HepG2 (cell line): Measurements from ENCODE around the gene ABCC1. TPM values are rescaled to one million over a fixed set of nuclear protein-coding genes. Genes with fewer than 3 reads are reported as not detected.

ENCODE experiments used
- ARNTL ChIP-seq: sonication (generic); formaldehyde crosslinking; IDR thresholded peaks from 2 replicates; pipeline ENCODE4 v1.4.0; 2020; ENCODE audit warnings: mild to moderate bottlenecking, missing genetic modification reagents
- CENPBD1 ChIP-seq: sonication (generic); formaldehyde crosslinking; IDR thresholded peaks from 2 replicates; pipeline ENCODE4 v1.8.0; 2022; ENCODE audit warnings: missing genetic modification reagents, low read depth, mild to moderate bottlenecking, borderline replicate concordance
- FOSL2 ChIP-seq: sonication (generic); formaldehyde crosslinking; IDR thresholded peaks from 2 replicates; pipeline ENCODE4 v1.4.0; 2020; ENCODE audit warnings: missing genetic modification reagents
- GLMP ChIP-seq: sonication (generic); formaldehyde crosslinking; IDR thresholded peaks from 2 replicates; pipeline ENCODE4 v1.9.0; 2021; ENCODE audit warnings: missing genetic modification reagents, mild to moderate bottlenecking, borderline replicate concordance
- GPBP1L1 ChIP-seq: sonication (generic); formaldehyde crosslinking; IDR thresholded peaks from 2 replicates; pipeline ENCODE4 v1.5.0; 2020; ENCODE audit warnings: mild to moderate bottlenecking, missing genetic modification reagents
- KLF11 ChIP-seq: IDR thresholded peaks from 2 replicates; pipeline ENCODE4 v1.6.1; 2016; ENCODE audit warnings: missing compliant biosample characterization
- MEIS2 ChIP-seq: sonication (generic); formaldehyde crosslinking; IDR thresholded peaks from 2 replicates; pipeline ENCODE4 v1.9.0; 2021; ENCODE audit warnings: mild to moderate bottlenecking, missing genetic modification reagents
- MIER3 ChIP-seq: IDR thresholded peaks from 2 replicates; pipeline ENCODE4 v1.6.1; 2016; ENCODE audit warnings: missing compliant biosample characterization, borderline replicate concordance
- RBFOX2 ChIP-seq: fragments of 200-400 bp; formaldehyde crosslinking; IDR thresholded peaks from 2 replicates; pipeline ENCODE4 v1.6.1; 2017; ENCODE audit warnings: low read depth, mild to moderate bottlenecking, low read length
- REPIN1 ChIP-seq: sonication (generic); formaldehyde crosslinking; IDR thresholded peaks from 2 replicates; pipeline ENCODE4 v1.8.0; 2022; ENCODE audit warnings: missing genetic modification reagents, low read depth, mild to moderate bottlenecking, borderline replicate concordance
- RNF2 ChIP-seq: fragments of 450-650 bp; conservative IDR thresholded peaks from 2 replicates; pipeline ENCODE4 v1.6.1; 2016; ENCODE audit warnings: low read depth
- SRF ChIP-seq: IDR thresholded peaks from 2 replicates; pipeline ENCODE4 v1.6.1; 2011; ENCODE audit warnings: mild to moderate bottlenecking, low read depth, low read length, moderate library complexity
- TEAD2 ChIP-seq: sonication (generic); formaldehyde crosslinking; IDR thresholded peaks from 2 replicates; pipeline ENCODE4 v1.9.0; 2021; ENCODE audit warnings: missing genetic modification reagents
- TEF ChIP-seq: sonication (generic); formaldehyde crosslinking; IDR thresholded peaks from 2 replicates; pipeline ENCODE4 v1.5.0; 2020; ENCODE audit warnings: missing genetic modification reagents
- TGIF2 ChIP-seq: IDR thresholded peaks from 2 replicates; pipeline ENCODE4 v1.6.1; 2016; ENCODE audit warnings: control low read depth, missing compliant biosample characterization
- ZBTB3 ChIP-seq: sonication (generic); formaldehyde crosslinking; IDR thresholded peaks from 2 replicates; pipeline ENCODE4 v1.4.0; 2020; ENCODE audit warnings: low read depth, mild to moderate bottlenecking, moderate library complexity, missing genetic modification reagents, borderline replicate concordance
- ZFAT ChIP-seq: sonication (generic); formaldehyde crosslinking; conservative IDR thresholded peaks from 2 replicates; pipeline ENCODE4 v1.8.1; 2023; ENCODE audit warnings: missing genetic modification reagents, inconsistent platforms
- ZFY ChIP-seq: sonication (generic); formaldehyde crosslinking; IDR thresholded peaks from 2 replicates; pipeline ENCODE4 v1.4.0; 2020; ENCODE audit warnings: missing genetic modification reagents
- ZNF331 ChIP-seq: sonication (generic); formaldehyde crosslinking; IDR thresholded peaks from 2 replicates; pipeline ENCODE4 v1.4.0; 2020; ENCODE audit warnings: missing genetic modification reagents
- ZNF333 ChIP-seq: sonication (generic); formaldehyde crosslinking; IDR thresholded peaks from 2 replicates; pipeline ENCODE4 v1.4.0; 2020; ENCODE audit warnings: mild to moderate bottlenecking, missing genetic modification reagents, borderline replicate concordance
- ZNF34 ChIP-seq: sonication (generic); formaldehyde crosslinking; IDR thresholded peaks from 2 replicates; pipeline ENCODE4 v1.4.0; 2020; ENCODE audit warnings: mild to moderate bottlenecking, missing genetic modification reagents, borderline replicate concordance
- ZNF350 ChIP-seq: sonication (generic); formaldehyde crosslinking; IDR thresholded peaks from 2 replicates; pipeline ENCODE4 v1.4.0; 2020; ENCODE audit warnings: mild to moderate bottlenecking, low read depth, missing genetic modification reagents, borderline replicate concordance
- ZNF431 ChIP-seq: sonication (generic); formaldehyde crosslinking; IDR thresholded peaks from 2 replicates; pipeline ENCODE4 v1.9.0; 2022; ENCODE audit warnings: missing genetic modification reagents, low read depth, mild to moderate bottlenecking, borderline replicate concordance
- ZNF615 ChIP-seq: sonication (generic); formaldehyde crosslinking; IDR thresholded peaks from 2 replicates; pipeline ENCODE4 v1.5.0; 2020; ENCODE audit warnings: mild to moderate bottlenecking, missing genetic modification reagents, borderline replicate concordance
- ZNF720 ChIP-seq: sonication (generic); formaldehyde crosslinking; IDR thresholded peaks from 2 replicates; pipeline ENCODE4 v1.4.0; 2020; ENCODE audit warnings: missing genetic modification reagents
- ZNF788 ChIP-seq: sonication (generic); formaldehyde crosslinking; IDR thresholded peaks from 2 replicates; pipeline ENCODE4 v1.5.0; 2020; ENCODE audit warnings: mild to moderate bottlenecking, missing genetic modification reagents, borderline replicate concordance
- ZNF816 ChIP-seq: sonication (generic); formaldehyde crosslinking; IDR thresholded peaks from 2 replicates; pipeline ENCODE4 v1.8.0; 2022; ENCODE audit warnings: missing genetic modification reagents, mild to moderate bottlenecking, borderline replicate concordance
- ZSCAN29 ChIP-seq: sonication (generic); formaldehyde crosslinking; conservative IDR thresholded peaks from 2 replicates; pipeline ENCODE4 v1.4.0; 2020; ENCODE audit warnings: mild to moderate bottlenecking, missing genetic modification reagents
- polyA plus RNA-seq, 8 experiments: library from polyadenylated mRNA; depleted of rRNA in 3 of 8; stranded (reverse) in 7 of 8; unstranded in 1 of 8; fragments of >200 nt; fragmentation: Illumina TruSeq in 4 of 8; extraction: Trizol in 4 of 8; gene quantifications; 2 replicates each; pipeline versions ENCODE4 v1.2.1 to v1.2.3, GENCODE V29; 2011 to 2016; ENCODE audit warnings: low read depth in 4 of 8, missing spikeins in 1 of 8, mixed read lengths in 1 of 8; ENCODE audit not compliant: insufficient read depth in 1 of 8
- total RNA-seq, 5 experiments: library from RNA; depleted of rRNA; stranded (reverse); fragments of >200 nt; fragmentation: Illumina TruSeq; extraction: Trizol; gene quantifications; 2 replicates each; pipeline ENCODE4 v1.2.3, GENCODE V29; 2016; ENCODE audit warnings: low read depth in 1 of 5

Gene ABCC1
- total and polyA plus RNA-seq, 2 of the 13 experiments (the other 11 are each of a cell fraction or from before 2014, with no cell fraction given), result 13.0 to 30.6 TPM

GRCh38 chr16:15996432-15997109 lies 47.2 kb downstream of the ABCC1 start (continued):
- TF ChIP-seq REPIN1 (peak; percentile 84), ZFY (CRISPR knock-in tag) (peak; percentile 52), SRF (no peak), CENPBD1 (no peak), ZNF720 (CRISPR knock-in tag) (no peak), KLF11 (CRISPR knock-in tag) (no peak), ZNF350 (CRISPR knock-in tag) (peak; percentile 62; the same call in 1 of the 2 replicates), ZNF431 (CRISPR knock-in tag) (peak; percentile 76; the same call in 1 of the 2 replicates), RNF2 (peak; percentile 60; the same call in 1 of the 2 replicates), TEAD2 (CRISPR knock-in tag) (0 out of 2 replicates have a peak, but pooled peaks have one; percentile 23), FOSL2 (CRISPR knock-in tag) (peak; percentile 100), ARNTL (CRISPR knock-in tag) (peak; percentile 75), MEIS2 (CRISPR knock-in tag) (peak; percentile 86; the same call in 1 of the 2 replicates), ZFAT (CRISPR knock-in tag) (no peak), ZNF816 (no peak), ZNF333 (CRISPR knock-in tag) (0 out of 2 replicates have a peak, but pooled peaks have one; percentile 19), TGIF2 (CRISPR knock-in tag) (no peak; the same call in 1 of the 2 replicates), ZSCAN29 (CRISPR knock-in tag) (peak; percentile 67; the same call in 1 of the 2 replicates), MIER3 (CRISPR knock-in tag) (peak; percentile 98), ZNF34 (no peak), RBFOX2 (no peak), GPBP1L1 (CRISPR knock-in tag) (no peak), ZBTB3 (CRISPR knock-in tag) (no peak), GLMP (CRISPR knock-in tag) (no peak), ZNF615 (CRISPR knock-in tag) (peak; percentile 68), ZNF788 (CRISPR knock-in tag) (no peak; the same call in 1 of the 2 replicates), TEF (CRISPR knock-in tag) (no peak), ZNF331 (CRISPR knock-in tag) (peak; percentile 64)
